OCI-LY7 (cell line): Measurements from ENCODE around the gene ANKRD13A. TPM values are rescaled to one million over a fixed set of nuclear protein-coding genes. Genes with fewer than 3 reads are reported as not detected.

ENCODE experiments used
- BruUV-seq: library from RNA; stranded (reverse); fragments of 400-500 nt; replicated peaks from 2 replicates; lab custom pipeline; 2021; lab: Mats Ljungman, UMichigan
- CTCF ChIA-PET: fragments of 300-600 bp; sonication (Branson Sonifier 250); formaldehyde crosslinking; loops from one replicate; lab custom pipeline; 2022; ENCODE audit warnings: antibody characterized with exemption; ENCODE audit not compliant: unreplicated experiment; lab: Charles Lee
- POLR2A ChIA-PET: fragments of 300-600 bp; sonication (Branson Sonifier 250); formaldehyde crosslinking; loops from one replicate; lab custom pipeline; 2022; ENCODE audit warnings: antibody characterized with exemption; lab: Charles Lee
- DNase-seq: peaks from one replicate; pipeline ENCODE4 v3.0.0-alpha.2; 2015; ENCODE audit warnings: low spot score
- H2AFZ ChIP-seq: fragments of 200-600 bp; sonication (generic), shearing (Covaris generic); 2 replicates; pipeline ENCODE4 v1.6.1; 2014; ENCODE audit warnings: mild to moderate bottlenecking, antibody characterized with exemption, low read length, moderate library complexity
- H3K27ac ChIP-seq: fragments of 200-600 bp; sonication (generic); 2 replicates; pipeline ENCODE4 v1.5.1; 2014; ENCODE audit warnings: mixed run types, low read depth, mild to moderate bottlenecking, moderate library complexity, low read length, inconsistent platforms; ENCODE audit not compliant: poor library complexity, severe bottlenecking
- H3K36me3 ChIP-seq: fragments of 200-600 bp; sonication (generic); 2 replicates; pipeline ENCODE4 v1.6.1; 2014; ENCODE audit warnings: mild to moderate bottlenecking, antibody characterized with exemption, low read length, moderate library complexity, mixed read lengths; ENCODE audit not compliant: insufficient read depth
- H3K4me1 ChIP-seq: fragments of 200-600 bp; sonication (generic); 2 replicates; pipeline ENCODE4 v1.5.1; 2014; ENCODE audit warnings: mild to moderate bottlenecking, low read length; ENCODE audit not compliant: insufficient read depth, poor library complexity, severe bottlenecking
- H3K4me2 ChIP-seq: fragments of 200-600 bp; sonication (generic); 2 replicates; pipeline ENCODE4 v1.6.1; 2014; ENCODE audit warnings: mild to moderate bottlenecking, low read length
- H3K4me3 ChIP-seq: fragments of 200-600 bp; sonication (generic); 2 replicates; pipeline ENCODE4 v1.5.1; 2014; ENCODE audit warnings: mild to moderate bottlenecking, low read depth, low read length; ENCODE audit not compliant: poor library complexity, severe bottlenecking
- H3K79me2 ChIP-seq: fragments of 200-600 bp; sonication (generic); 2 replicates; pipeline ENCODE4 v1.6.1; 2016; ENCODE audit warnings: low read depth, mild to moderate bottlenecking, low read length, moderate library complexity, mixed read lengths; ENCODE audit not compliant: insufficient read depth
- H3K9me2 ChIP-seq: fragments of 200-600 bp; sonication (generic); 2 replicates; pipeline ENCODE4 v1.6.1; 2016; ENCODE audit warnings: mild to moderate bottlenecking, low read length, mixed read lengths; ENCODE audit not compliant: insufficient read depth
- H3K9me3 ChIP-seq: fragments of 200-600 bp; sonication (generic); 2 replicates; pipeline ENCODE4 v1.6.1; 2014; ENCODE audit warnings: mild to moderate bottlenecking, mixed run types, low read length, mixed read lengths
- H4K20me1 ChIP-seq: fragments of 200-600 bp; sonication (generic); 2 replicates; pipeline ENCODE4 v1.6.1; 2014; ENCODE audit warnings: mild to moderate bottlenecking, antibody characterized with exemption, low read length, moderate library complexity, mixed read lengths; ENCODE audit not compliant: insufficient read depth
- CTCF ChIP-seq: fragments of 200-600 bp; sonication (generic); conservative IDR thresholded peaks from 2 replicates; pipeline ENCODE4 v1.5.1; 2014; ENCODE audit warnings: mild to moderate bottlenecking, antibody characterized with exemption, low read length, moderate library complexity, mixed read lengths
- EZH2phosphoT487 ChIP-seq: fragments of 200-600 bp; sonication (generic); IDR thresholded peaks from 2 replicates; pipeline ENCODE4 v1.6.1; 2018; ENCODE audit warnings: low read depth, borderline replicate concordance, mild to moderate bottlenecking, mixed run types, antibody characterized with exemption, low read length, moderate library complexity, mixed read lengths
- intact Hi-C: fragments of 100-400 bp; cut with micrococcal nuclease; formaldehyde crosslinking; loops from one replicate; pipeline ENCODE4 v1.10.0; 2022; ENCODE audit not compliant: unreplicated experiment
- total RNA-seq, 2 experiments: library from RNA; depleted of rRNA in 1 of 2; stranded (reverse); fragments of >200 nt in 1 of 2; shearing (Covaris generic) in 1 of 2; gene quantifications; 2 replicates each; pipeline ENCODE4 v1.2.3, GENCODE V29; 2014 to 2022

ANKRD13A gene
- total RNA-seq, 2 experiments from 2014 or later: 140 to 216 TPM

GRCh38 chr12:110023059-110023980 is 24.1 kb downstream of the ANKRD13A start:
- Histone ChIP-seq H3K79me2 (no peaks in the 10 kb centered on the region; the same call in 1 of the 2 replicates), H4K20me1 (peaks cover 5% of the 10 kb centered on the region; the same call in 1 of the 2 replicates), H3K4me3 (no peak overlapping the region), H2AFZ (no peak overlapping the region), H3K36me3 (peaks cover 94% of the 10 kb centered on the region), H3K9me2 (no peaks in the 10 kb centered on the region), H3K9me3 (no peaks in the 10 kb centered on the region), H3K4me2 (no peak overlapping the region), H3K4me1 (peaks cover 12% of the 10 kb centered on the region), H3K27ac (no peak overlapping the region)
- no peak for DNase-seq
- ChIA-PET POLR2A (interaction anchor here (0.6 to 2.4 kb wide), 7 partner anchors 8 to 269 kb away, joined by 3 to 12 read pairs (median 3); no protein-coding TSS in a partner anchor), CTCF (no interaction called here)
- intact Hi-C loops: no loop called here
- no TSS peak for BruUV-seq
- TF ChIP-seq EZH2phosphoT487: no peak
- TF ChIP-seq CTCF: no peak

GRCh38 chr12:110024051-110024450 is 24.8 kb downstream of the ANKRD13A start:
- ChIA-PET POLR2A (interaction anchor here (0.6 to 1.4 kb wide), 4 partner anchors 20 to 270 kb away, joined by 3 to 7 read pairs (median 4); no protein-coding TSS in a partner anchor), CTCF (no interaction called here)
- intact Hi-C loops: no loop called here
- no peak for DNase-seq
- Histone ChIP-seq H2AFZ (no peak overlapping the region), H3K4me3 (no peak overlapping the region), H4K20me1 (peaks cover 5% of the 10 kb centered on the region; the same call in 1 of the 2 replicates), H3K9me2 (no peaks in the 10 kb centered on the region), H3K4me2 (no peak overlapping the region), H3K4me1 (peaks cover 12% of the 10 kb centered on the region), H3K27ac (no peak overlapping the region), H3K9me3 (no peaks in the 10 kb centered on the region), H3K79me2 (no peaks in the 10 kb centered on the region; the same call in 1 of the 2 replicates), H3K36me3 (peaks cover 94% of the 10 kb centered on the region)
- no peak for TF ChIP-seq CTCF
- no peak for TF ChIP-seq EZH2phosphoT487
- BruUV-seq: no TSS peak
